WTC11 (cell line): ENCODE measurements around the gene SPATA17. TPM values are rescaled to one million over a fixed set of nuclear protein-coding genes. Genes with fewer than 3 reads are reported as not detected.

Experiments
- ATAC-seq: fragments of 200-7000 bp; cut with Tn5 transposase; 2 replicates; pipeline ENCODE4 v1.10.0; 2021; ENCODE audit warnings: mild to moderate bottlenecking, moderate library complexity
- CTCF ChIA-PET: fragments of 300-600 bp; sonication (Branson Sonifier 250); formaldehyde crosslinking; loops from one replicate; lab custom pipeline; 2021; ENCODE audit warnings: antibody characterized with exemption; lab: Charles Lee
- POLR2A ChIA-PET: fragments of 350-600 bp; sonication (Branson Sonifier 250); formaldehyde crosslinking; loops from one replicate; lab custom pipeline; 2021; ENCODE audit warnings: antibody characterized with exemption; lab: Charles Lee
- DNase-seq: peaks from one replicate; pipeline ENCODE4 v3.0.0; 2021; ENCODE audit warnings: low spot score
- H3K27ac Mint-ChIP-seq: 2 replicates; pipeline ENCODE4 v1.8.0; 2021; ENCODE audit warnings: mixed read lengths
- H3K27me3 Mint-ChIP-seq: 2 replicates; pipeline ENCODE4 v1.8.0; 2021; ENCODE audit warnings: low read depth, mild to moderate bottlenecking, moderate library complexity, mixed read lengths
- H3K36me3 Mint-ChIP-seq: 2 replicates; pipeline ENCODE4 v1.8.0; 2021; ENCODE audit warnings: mixed read lengths
- H3K4me1 Mint-ChIP-seq: 2 replicates; pipeline ENCODE4 v1.8.0; 2022; ENCODE audit warnings: mixed read lengths
- H3K4me3 Mint-ChIP-seq: 2 replicates; pipeline ENCODE4 v1.8.0; 2021; ENCODE audit warnings: mild to moderate bottlenecking, moderate library complexity, mixed read lengths
- H3K9me3 Mint-ChIP-seq: 2 replicates; pipeline ENCODE4 v1.8.0; 2021; ENCODE audit warnings: mixed read lengths
- ATF6 ChIP-seq: sonication (generic); formaldehyde crosslinking; IDR thresholded peaks from 2 replicates; pipeline ENCODE4 v1.8.1; 2023; ENCODE audit warnings: mild to moderate bottlenecking, missing genetic modification reagents
- E2F4 ChIP-seq: sonication (generic); formaldehyde crosslinking; IDR thresholded peaks from 2 replicates; pipeline ENCODE4 v1.8.1; 2022; ENCODE audit warnings: low read depth, mild to moderate bottlenecking, moderate library complexity, missing genetic modification reagents, borderline replicate concordance
- ELF4 ChIP-seq: sonication (generic); formaldehyde crosslinking; IDR thresholded peaks from 2 replicates; pipeline ENCODE4 v1.8.1; 2022; ENCODE audit warnings: low read depth, mild to moderate bottlenecking, moderate library complexity, missing genetic modification reagents
- FOXP4 ChIP-seq: sonication (generic); formaldehyde crosslinking; IDR thresholded peaks from 2 replicates; pipeline ENCODE4 v1.8.0; 2022; ENCODE audit warnings: mild to moderate bottlenecking, missing genetic modification reagents
- PRRX2 ChIP-seq: fragments of 250-450 bp; sonication (Bioruptor Pico); IDR thresholded peaks from 2 replicates; pipeline ENCODE4 v1.8.0; 2021; ENCODE audit warnings: mild to moderate bottlenecking
- SMAD3 ChIP-seq: sonication (generic); formaldehyde crosslinking; IDR thresholded peaks from 2 replicates; pipeline ENCODE4 v1.8.0; 2022; ENCODE audit warnings: missing genetic modification reagents, mild to moderate bottlenecking, borderline replicate concordance
- TEAD1 ChIP-seq: sonication (generic); formaldehyde crosslinking; IDR thresholded peaks from 2 replicates; pipeline ENCODE4 v1.8.0; 2022; ENCODE audit warnings: mild to moderate bottlenecking, missing genetic modification reagents
- TP53 ChIP-seq: sonication (generic); formaldehyde crosslinking; IDR thresholded peaks from 2 replicates; pipeline ENCODE4 v1.8.1; 2023; ENCODE audit warnings: mild to moderate bottlenecking, missing genetic modification reagents
- ZBTB21 ChIP-seq: sonication (generic); formaldehyde crosslinking; IDR thresholded peaks from 2 replicates; pipeline ENCODE4 v1.8.1; 2023; ENCODE audit warnings: mild to moderate bottlenecking, missing genetic modification reagents, borderline replicate concordance
- ZNF138 ChIP-seq: sonication (generic); formaldehyde crosslinking; conservative IDR thresholded peaks from 2 replicates; pipeline ENCODE4 v1.8.1; 2022; ENCODE audit warnings: mild to moderate bottlenecking, moderate library complexity, missing genetic modification reagents
- ZNF317 ChIP-seq: sonication (generic); formaldehyde crosslinking; IDR thresholded peaks from 2 replicates; pipeline ENCODE4 v1.8.1; 2023; ENCODE audit warnings: low read depth, mild to moderate bottlenecking, moderate library complexity, missing genetic modification reagents, borderline replicate concordance
- ZNF512 ChIP-seq: sonication (generic); formaldehyde crosslinking; IDR thresholded peaks from 2 replicates; pipeline ENCODE4 v1.8.1; 2022; ENCODE audit warnings: missing genetic modification reagents, borderline replicate concordance
- total RNA-seq: library from RNA; stranded (reverse); gene quantifications from 3 replicates; pipeline ENCODE4 v1.2.3, GENCODE V29; 2021

Gene SPATA17
- total RNA-seq, 1 experiment from 2014 or later, result 1.3 TPM

- no peaks in the 10 kb centered on the region for H3K9me3 Mint-ChIP-seq
- H3K36me3 Mint-ChIP-seq, result peaks cover 9% of the 10 kb centered on the region
- POLR2A ChIA-PET, result no interaction called here
- no peak overlapping the region for H3K4me3 Mint-ChIP-seq
- H3K27me3 Mint-ChIP-seq, result no peaks in the 10 kb centered on the region
- H3K4me1 Mint-ChIP-seq, result peaks cover 13% of the 10 kb centered on the region
- TF ChIP-seq ATF6 (CRISPR knock-in tag) (no peak), TP53 (CRISPR knock-in tag) (no peak), E2F4 (no peak), ZNF317 (CRISPR knock-in tag) (no peak), FOXP4 (CRISPR knock-in tag) (no peak), SMAD3 (CRISPR knock-in tag) (no peak)
- DNase-seq (no peak), ATAC-seq (no peak)
- CTCF ChIA-PET, result no interaction called here
- peak overlapping the region; percentile 24; the same call in 1 of the 2 replicates for H3K27ac Mint-ChIP-seq
Measured at GRCh38 chr1:217617126-217617525, 14.0 kb upstream of the SPATA17 start.

GRCh38 chr1:217620814-217621213, 10.3 kb upstream of the SPATA17 start:
- peak; percentile 51; the same call in 1 of the 2 replicates for ATAC-seq
- CTCF ChIA-PET, result no interaction called here
- Mint-ChIP-seq H3K9me3 (no peaks in the 10 kb centered on the region), H3K36me3 (peaks cover 9% of the 10 kb centered on the region), H3K27me3 (no peaks in the 10 kb centered on the region), H3K4me1 (peaks cover 18% of the 10 kb centered on the region), H3K27ac (peak overlapping the region; percentile 82; the same call in 1 of the 2 replicates), H3K4me3 (no peak overlapping the region)
- no peak for DNase-seq
- TF ChIP-seq ATF6 (CRISPR knock-in tag) (no peak), TEAD1 (CRISPR knock-in tag) (no peak), ELF4 (no peak), ZBTB21 (no peak), FOXP4 (CRISPR knock-in tag) (no peak), PRRX2 (CRISPR knock-in tag) (no peak), ZNF138 (CRISPR knock-in tag) (no peak), ZNF512 (no peak)
- POLR2A ChIA-PET, result no interaction called here
